Tongue (tissue), 2 donors: ENCODE data around the gene ODF2L. TPM values are rescaled to one million over a fixed set of nuclear protein-coding genes. Genes with fewer than 3 reads are reported as not detected.

Source experiments
- DNase-seq: peaks from one replicate; pipeline ENCODE4 v3.0.0-alpha.2; 2015
- total RNA-seq: library from RNA; depleted of rRNA; stranded (reverse); fragments of >200 nt; gene quantifications from one replicate; pipeline ENCODE4 v1.2.3, GENCODE V29; 2014

The ODF2L gene, protein sequence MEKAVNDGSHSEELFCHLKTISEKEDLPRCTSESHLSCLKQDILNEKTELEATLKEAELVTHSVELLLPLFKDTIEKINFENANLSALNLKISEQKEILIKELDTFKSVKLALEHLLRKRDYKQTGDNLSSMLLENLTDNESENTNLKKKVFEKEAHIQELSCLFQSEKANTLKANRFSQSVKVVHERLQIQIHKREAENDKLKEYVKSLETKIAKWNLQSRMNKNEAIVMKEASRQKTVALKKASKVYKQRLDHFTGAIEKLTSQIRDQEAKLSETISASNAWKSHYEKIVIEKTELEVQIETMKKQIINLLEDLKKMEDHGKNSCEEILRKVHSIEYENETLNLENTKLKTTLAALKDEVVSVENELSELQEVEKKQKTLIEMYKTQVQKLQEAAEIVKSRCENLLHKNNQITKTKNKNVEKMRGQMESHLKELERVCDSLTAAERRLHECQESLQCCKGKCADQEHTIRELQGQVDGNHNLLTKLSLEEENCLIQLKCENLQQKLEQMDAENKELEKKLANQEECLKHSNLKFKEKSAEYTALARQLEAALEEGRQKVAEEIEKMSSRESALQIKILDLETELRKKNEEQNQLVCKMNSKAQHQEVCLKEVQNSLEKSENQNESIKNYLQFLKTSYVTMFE
- 48.7 TPM for total RNA-seq

DNA sequence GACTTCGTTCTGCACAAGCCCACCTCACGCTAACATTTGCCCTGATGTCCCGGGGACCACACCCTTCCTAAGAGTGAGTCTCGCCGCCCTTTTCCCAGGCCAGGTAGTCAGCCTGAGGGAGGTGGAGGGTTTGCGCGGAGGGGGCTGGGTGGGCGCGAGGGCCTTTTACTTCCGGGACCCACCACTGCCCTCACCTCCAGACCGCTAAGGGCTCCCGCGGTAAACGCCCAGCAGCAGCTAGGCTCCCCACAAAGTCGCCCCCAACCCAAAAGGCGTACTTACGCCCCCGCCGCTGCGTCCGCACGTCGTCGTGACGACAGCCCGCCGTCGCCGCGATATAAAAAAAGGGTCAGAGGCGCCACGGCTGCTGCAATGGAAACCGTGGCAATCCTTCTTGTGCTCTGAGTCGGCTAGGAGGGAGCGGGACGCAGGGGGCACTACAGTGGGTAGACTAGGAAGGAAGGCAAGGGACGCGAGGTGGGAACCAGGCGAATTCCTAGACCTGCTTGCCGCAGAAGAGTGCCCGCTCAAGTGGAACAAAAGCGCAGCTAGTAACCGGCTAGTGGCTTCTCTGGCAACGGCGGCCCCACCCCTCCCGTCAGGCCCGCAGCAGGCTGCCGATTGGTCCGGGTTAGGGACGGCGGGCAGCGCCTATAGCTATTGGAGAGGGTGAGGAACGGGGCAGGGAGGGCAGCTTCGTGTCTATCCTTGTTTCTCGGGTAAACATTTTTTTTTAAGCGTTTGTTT, at the start of gene ODF2L:
Gene ODF2L, minus strand, starts transcription at position 573 of the 747 bp plus-strand sequence. CDS start 9,296 bp downstream, outside the sequence.
- DNase-seq: peak; percentile 92

DNA sequence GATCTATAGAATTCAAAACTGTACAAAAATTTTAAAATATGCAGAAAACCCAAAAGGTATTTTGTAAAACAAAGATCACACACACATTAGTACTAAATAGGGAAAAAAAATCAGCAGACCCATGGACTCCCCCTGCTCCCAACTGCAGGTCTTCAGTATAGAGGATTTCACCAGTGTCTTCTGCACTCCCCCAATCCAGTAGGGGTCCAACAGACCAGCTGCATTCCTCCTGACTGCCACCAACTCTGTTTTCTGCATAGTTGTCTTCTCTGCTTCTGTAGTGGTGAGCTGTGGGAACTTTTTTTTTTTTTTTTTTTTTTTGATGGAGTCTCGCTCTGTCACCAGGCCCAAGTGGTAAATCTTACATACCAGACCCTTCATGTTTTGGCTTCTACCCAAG, 49.8 kb upstream of the ODF2L start:
- DNase-seq: no peak

DNA sequence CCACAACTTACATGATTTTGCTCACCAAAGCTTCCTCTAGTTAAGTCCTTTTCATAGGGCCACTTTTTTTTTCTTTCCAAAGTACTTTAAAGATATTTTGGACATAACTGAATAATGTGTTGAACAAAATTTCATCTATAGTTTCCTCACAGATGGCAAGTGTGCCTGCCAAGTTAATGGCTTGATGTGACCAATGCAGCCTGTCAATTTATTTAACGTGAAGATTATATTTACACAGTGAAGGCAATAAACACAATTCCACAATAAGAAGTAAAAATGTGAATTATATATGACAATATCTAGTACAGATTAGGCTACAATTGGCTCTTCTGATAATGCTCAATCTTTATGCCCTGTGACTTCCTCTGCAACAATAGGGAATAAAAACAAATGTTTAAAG, 45.9 kb upstream of the ODF2L start:
- DNase-seq: no peak

DNA sequence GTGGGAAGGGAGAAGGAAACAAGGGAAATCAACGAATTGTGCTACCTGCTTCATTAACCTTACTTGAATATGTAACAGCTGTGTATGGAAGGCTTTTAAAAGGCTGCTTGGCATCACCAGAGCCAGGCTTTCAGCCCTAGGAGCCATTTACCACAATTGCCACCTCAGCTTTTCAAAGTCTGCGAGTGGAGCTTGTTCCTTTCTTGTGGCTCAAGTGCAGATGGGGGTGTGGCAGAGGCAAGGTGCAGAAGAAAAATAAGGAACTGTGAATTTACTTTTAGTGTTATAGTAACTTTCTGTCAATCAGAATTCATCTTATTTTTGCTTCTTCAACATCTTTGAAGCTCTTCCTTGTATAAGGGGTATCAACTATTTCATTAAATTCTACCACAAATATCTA, 45.5 kb upstream of the ODF2L start:
- DNase-seq: no peak

DNA sequence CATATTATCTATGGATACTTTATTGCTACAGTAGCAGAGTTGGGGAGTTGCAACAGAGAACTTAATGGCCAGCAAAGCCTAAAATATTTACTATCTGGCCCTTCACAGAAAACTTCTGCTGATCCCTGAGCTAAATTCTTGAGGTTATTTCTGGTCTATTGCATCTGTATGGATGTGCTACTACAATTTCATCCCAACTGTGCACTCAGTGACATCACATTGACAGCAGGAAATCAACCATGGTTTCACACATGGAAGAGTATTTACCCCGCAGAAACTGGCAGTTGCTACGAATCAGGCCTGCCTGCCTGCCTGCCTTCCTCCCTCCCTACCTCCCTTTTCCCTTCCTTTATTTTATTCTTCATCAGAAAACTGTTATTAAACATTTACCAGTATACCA, 39.9 kb upstream of the ODF2L start:
- no peak for DNase-seq

DNA sequence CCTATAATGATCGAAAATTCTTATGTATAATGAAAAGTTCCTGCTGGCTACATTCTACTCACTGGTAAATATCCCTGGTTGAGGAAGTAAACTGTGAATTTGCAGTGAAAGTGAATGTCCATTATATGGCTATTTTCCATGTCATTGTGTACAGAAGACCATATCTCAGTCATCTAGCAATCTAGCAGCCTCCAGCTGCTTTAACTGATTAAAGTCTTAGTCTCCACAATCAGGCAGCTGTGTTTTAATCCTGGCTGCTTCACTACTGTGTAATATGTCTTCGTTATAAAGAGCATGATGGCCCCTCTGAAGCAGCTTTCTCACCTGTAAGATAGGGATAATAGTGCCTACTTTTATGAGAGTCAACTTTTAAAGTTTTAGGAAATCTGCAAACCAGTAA, 39.2 kb upstream of the ODF2L start:
- no peak for DNase-seq

DNA sequence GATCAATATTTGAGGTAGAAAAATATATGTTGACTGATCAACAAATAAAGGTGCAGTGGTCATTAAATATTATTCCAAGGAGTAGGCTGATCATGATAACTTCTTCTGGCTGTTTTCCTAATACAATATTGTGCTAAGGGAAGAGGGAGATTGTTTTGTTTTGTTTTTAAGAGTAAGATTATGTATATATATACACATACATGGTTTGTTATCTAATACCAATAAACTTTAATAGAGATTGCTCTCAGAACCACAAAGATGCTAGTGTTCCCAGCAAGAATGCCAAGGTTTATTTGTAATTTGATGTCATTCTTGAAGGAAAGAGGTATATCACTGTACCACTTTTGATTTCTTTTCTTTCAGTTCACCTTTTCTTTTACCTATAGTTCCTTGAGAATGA, 37.9 kb upstream of the ODF2L start:
- no peak for DNase-seq

DNA sequence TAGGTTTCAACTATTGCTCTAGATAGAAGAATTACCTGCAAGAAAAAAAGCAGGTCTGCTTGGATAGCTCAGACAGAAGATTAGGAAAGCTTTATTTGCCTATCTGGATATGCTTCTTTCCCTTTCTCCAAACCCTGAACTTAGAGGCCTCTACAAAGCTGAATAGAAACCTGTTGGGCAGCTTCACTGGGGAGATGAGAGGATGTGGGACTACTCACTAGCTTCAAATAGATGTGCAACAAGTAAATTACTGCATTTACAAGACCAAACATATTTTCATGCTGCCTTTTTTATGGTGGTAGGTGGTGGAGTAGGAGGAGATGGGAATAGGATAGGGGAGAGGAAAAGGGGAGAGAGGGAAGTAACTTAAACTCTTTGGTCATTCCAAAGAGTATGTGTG, 34.3 kb upstream of the ODF2L start:
- peak; percentile 15 for DNase-seq

DNA sequence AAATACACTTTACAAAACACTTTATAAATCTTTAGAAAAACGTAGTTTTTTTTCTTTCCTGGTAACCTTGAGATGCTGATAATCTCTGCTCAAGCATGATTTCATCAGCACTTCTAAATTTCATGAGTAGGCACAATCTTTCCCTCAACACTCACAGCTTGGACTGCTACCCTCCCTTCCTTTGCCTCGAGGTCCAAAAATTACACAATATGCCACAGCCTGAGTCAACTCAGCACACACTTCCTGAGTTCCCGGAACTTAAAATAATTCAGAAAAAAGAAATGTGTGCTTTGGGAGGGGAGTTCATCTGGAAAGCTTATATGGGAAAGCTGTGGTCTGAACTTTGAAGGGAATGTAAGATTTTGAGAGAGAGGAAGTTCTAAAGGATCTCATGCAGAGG, 33.7 kb upstream of the ODF2L start:
- DNase-seq: peak; percentile 30

DNA sequence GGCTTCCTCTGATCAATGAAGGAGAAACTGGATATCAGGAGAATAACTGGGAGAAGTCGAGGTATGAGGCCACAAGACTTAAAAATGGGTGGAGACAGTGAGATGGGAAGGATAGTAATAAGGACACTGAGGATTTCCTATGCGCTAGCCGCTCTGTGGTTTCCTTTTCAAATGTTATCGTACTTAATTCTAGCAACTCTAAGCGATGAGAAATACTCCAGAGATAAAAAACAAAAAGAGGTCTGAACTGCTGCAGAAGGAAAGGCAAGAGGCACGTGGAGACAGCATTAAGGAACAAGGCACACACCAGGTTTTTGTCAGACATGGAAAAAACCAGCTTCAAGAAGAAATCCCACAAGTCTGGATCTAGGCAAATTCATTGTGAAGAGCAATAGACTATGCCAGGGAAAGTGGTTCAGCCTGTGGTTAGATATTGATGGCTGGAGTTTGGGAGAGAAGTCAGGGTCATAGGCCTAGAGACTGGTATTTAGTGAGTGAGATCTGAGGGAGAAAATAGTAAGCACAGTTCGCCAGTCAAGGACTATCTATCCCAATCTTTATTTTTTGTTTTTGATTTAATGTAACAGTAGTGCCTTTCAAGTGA, 33.1 kb upstream of the ODF2L start:
- DNase-seq: no peak

DNA sequence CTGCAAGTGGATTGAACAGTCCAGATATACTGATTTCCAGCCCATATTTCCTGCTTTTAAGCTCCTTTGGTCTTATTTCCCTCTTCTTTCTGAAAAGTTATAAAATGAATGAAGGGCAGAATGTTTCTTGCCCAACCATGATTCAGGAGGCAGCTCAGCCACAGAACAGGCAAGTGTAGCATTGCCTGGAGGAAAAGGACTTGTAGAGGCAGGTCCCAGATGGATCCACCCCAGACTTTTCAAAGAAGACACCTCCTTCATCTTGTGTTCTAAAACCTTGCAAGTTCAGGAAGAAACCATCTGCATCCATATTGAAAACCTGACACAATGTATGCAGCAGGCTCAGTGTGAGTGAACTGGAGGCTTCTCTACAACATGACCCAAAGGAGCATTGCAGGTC, 27.8 kb upstream of the ODF2L start, which contains the start of gene CLCA2:
Gene CLCA2, plus strand, starts transcription at position 299 of the 400 bp plus-strand sequence. Its CDS starts 77 bp downstream, at position 376.
- no peak for DNase-seq

DNA sequence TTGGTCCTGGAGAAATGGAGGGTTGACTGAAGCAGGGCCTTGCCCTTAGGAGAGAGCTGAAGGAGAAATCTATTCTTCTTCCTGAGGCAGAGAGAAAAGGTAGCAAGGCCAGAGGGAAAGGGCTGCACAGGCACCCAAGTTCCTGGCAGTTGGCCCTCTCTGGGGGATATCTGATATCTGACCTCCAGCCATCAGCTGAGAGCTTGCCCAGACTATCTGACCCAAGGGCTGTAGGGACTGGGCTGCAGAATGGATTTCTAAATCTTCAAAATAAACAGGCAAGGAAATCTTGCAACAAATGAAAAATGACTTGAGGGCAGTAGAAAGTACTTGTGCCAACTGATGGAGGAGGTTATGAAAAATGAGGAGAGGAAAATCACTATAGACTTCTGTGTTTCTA, 27.4 kb upstream of the ODF2L start:
- DNase-seq: no peak

DNA sequence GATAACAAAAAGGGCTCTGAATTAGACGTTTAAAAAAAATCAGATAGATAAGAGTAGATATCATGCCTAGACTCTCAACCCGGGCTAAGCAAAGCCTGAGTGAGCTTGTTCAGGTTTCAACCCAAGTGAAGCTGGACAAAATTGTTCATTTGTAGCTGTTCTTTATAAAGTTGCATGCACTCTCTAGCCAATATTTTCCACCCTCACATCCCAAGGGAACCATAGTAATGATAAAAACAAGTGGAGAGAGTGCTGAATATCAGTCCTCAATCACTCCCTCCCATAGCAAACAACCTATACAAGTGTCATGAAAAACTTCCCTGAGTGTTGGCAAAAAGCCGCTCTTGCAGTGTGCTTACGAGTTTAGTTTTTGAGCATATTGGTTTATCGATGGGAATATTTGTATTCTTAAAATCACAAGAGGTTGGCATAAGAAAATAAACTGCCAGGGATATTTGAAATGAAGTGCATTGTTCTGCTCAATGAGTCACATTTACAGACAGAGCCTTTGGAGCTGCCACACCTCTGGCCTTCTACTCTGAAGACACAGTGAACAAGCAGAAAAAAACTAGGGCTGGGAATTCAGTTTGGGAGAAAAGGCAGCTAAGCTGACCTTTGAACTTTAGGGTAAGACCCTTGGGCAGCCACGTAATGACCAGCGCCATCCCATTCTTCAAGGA, 25.6 kb upstream of the ODF2L start:
- DNase-seq: no peak

DNA sequence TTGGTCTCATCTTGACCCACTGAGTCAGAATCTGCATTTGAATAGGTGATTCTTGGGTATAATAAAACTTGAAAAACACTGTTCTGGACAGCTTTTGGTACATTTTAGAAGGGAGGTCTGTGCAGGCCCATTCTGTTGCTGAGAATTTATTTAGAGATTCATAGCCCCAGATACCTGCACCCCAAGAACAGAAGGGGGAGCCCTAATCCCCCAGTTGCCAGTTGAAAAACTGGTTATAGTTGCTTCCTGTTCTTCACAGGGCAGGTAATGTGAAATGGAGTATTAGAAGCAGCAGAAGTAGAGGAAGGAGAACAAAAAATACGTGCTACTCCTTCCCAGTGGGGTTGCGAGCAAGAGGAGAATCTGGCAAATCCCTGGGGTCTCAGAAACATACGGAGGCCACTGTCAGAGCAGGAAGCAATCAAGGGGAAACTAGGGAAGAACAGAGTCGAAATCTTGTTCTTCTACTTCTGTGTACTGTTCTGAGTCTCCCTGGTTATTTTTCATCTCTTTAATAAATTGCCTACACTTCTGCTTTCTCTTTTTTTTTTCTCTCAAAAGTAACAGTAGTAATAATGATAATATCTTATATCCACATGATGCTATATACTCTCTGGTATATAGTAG, 23.3 kb upstream of the ODF2L start:
- DNase-seq: peak; percentile 22

DNA sequence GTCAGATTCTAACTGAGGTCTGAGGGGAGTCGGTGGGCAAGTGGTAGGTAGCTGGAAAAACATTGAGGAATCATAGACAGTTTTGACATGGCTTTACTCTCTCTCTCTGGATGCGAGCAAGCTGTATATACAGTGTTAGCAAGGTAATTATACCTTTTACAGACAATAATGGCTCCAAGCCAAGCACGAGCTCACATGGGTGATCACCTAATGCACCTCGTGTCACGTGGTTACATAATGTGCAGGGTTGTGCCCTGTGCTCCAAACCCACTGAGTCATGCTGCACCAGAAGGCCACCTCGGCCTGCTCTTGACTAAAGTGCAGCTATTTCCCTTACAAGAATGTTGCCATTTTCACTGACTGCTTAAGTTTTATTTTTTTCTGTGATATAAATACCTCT, 20.2 kb upstream of the ODF2L start:
- DNase-seq: no peak

DNA sequence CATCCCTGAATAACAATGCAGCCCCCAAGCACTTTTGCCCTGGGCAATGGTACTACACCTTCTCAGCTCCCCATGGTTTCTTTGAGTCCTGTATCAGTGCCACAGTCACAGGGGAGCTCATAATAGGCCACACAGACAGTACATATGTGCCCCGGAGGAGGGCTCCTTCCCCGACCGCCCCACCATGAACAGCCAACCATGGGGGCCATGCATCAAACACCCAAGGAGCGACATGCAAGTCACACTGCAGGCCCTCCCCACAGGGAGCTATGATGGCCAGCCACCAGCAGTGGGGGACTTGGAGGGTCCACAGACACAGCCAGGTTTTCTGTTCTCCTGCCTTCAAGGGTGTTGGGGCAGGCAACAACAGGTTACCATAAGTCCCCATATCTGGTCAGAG, 14.8 kb upstream of the ODF2L start:
- DNase-seq: no peak

DNA sequence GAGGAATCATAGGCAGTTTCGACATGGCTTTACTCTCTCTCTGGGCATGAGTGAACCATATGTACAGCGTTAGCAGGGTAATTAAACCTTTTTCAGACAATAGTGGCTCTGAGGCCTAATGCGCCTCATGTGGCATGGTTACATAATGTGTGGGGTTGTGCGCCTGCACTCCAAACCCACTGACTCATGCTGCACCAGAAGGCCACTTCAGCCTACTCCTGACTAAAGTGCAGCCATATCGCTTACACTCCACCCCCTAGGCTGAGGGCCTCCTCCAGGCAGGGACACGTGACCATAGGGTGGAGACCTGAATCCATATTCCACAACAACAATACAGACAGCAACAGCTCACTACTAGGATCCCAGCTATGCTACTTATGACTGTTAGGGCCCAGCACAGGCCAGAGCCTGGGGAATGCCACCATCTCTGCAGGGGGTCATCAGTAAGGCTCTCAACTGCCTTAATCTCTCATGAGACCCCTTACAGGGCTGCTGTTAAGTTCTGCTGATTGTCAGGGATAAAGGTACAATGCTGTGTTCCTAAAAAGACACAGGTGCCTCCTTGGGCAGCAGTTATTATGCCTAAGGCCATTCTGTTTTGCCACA, 13.4 kb upstream of the ODF2L start:
- no peak for DNase-seq

DNA sequence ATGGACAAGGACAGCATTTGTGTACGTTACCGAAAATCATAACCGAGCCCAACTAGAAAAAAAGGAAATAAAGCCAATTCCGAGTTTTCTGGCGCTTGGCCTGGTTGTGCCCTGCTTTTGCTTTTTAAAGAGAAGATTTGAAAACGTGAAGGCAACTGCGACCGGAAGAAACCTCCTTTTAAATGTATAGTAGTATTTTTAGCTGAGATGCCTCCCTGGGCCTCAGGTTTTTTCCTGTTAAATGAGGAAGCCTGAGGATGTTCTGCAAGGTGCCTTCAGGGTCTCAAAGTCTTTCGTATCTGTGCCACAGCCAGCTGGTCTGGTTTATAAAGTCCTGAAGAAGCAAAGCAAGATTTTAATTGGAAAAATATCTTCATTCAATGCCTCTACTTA, 371 bp upstream of the ODF2L start:
- no peak for DNase-seq

DNA sequence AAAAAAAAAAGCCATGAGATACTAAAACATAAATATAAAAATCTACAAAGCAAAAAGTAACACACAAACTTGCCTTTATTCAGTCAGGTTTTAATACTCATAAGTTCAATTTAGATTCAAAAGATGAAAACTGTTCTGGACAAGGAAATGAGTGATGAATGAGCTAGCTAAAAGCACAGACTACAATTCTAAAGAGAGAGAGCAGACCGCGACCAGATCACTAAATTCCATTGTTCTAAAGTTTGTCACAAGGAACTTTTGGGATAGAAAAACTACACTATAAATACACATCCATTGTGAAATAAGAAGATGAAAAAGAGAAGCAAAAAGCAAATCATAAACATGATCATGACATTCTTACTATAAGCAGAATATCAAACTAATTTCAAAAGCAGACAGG, 1.7 kb downstream of the ODF2L start:
- DNase-seq: peak; percentile 4

DNA sequence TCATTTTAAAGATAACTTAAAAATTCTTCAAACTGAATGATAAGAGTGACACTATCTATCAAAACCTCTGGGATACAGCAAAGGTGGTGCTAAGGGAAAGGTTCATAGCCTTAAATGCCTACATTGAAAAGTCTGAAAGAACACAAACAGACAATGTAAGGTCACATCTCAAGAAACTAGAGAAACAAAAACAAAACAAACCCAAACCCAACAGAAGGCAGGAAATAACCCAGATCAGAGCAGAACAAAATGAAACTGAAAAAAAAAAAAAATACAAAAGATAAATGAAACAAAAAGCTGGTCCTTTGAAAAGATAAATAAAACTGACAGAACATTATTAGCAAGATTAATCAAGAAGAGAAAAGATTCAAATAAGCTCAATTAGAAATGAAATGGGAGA, 6.8 kb downstream of the ODF2L start:
- no peak for DNase-seq

DNA sequence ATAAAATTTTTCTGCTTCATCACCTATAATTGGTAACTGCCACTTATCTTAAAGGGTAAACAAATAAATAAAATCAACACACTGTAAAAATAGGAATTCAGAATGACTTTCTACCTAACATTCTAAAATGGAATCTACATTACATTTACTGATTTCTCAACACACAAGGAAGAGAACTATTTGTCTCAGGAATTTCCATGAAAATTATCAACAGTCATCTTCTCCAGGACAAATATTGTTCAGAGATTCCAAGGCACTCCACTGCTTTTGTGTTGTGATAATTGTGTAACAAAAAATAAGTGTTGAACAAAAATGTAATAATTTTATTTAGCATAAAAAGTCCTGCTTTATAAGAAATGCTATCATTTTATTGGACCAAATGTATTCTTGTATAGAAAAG, 7.3 kb downstream of the ODF2L start:
- no peak for DNase-seq
